K562 (cell line): ENCODE data around the gene CACNA1I. TPM values are rescaled to one million over a fixed set of nuclear protein-coding genes. Genes with fewer than 3 reads are reported as not detected.
A peak's percentile ranks its signal among the peaks of the same experiment; 100 is the strongest.

ENCODE experiments used
- CTBP1 ChIP-seq: fragments of 450-650 bp; IDR thresholded peaks from 2 replicates; pipeline ENCODE4 v1.6.1; 2016; ENCODE audit warnings: borderline replicate concordance
- E2F6 ChIP-seq, 2 experiments: IDR thresholded peaks; 2 replicates each; pipeline ENCODE4 v1.6.1; 2011; ENCODE audit warnings: borderline replicate concordance in 1 of 2, control low read depth in 1 of 2, low read depth in 1 of 2, low read length in 1 of 2, mild to moderate bottlenecking in 1 of 2, mixed read lengths in 1 of 2, moderate library complexity in 1 of 2; ENCODE audit not compliant: insufficient read depth in 1 of 2, insufficient read length in 1 of 2, poor library complexity in 1 of 2, severe bottlenecking in 1 of 2; ENCODE audit errors: extremely low read depth in 1 of 2
- GATAD2A ChIP-seq: fragments of 450-650 bp; IDR thresholded peaks from 2 replicates; pipeline ENCODE4 v1.6.1; 2017
- PCBP1 ChIP-seq: fragments of 200-400 bp; formaldehyde crosslinking; IDR thresholded peaks from 2 replicates; pipeline ENCODE4 v1.6.1; 2018; ENCODE audit warnings: mild to moderate bottlenecking, low read depth, low read length; ENCODE audit not compliant: poor library complexity, severe bottlenecking
- SIN3B ChIP-seq: fragments of 450-650 bp; IDR thresholded peaks from 2 replicates; pipeline ENCODE4 v1.6.1; 2017; ENCODE audit warnings: low read depth, mild to moderate bottlenecking, moderate library complexity
- SMARCA5 ChIP-seq: fragments of 450-650 bp; IDR thresholded peaks from 2 replicates; pipeline ENCODE4 v1.6.1; 2016
- SMC3 ChIP-seq: conservative IDR thresholded peaks from 2 replicates; pipeline ENCODE4 v1.6.1; 2011; ENCODE audit warnings: low read depth, low read length, improper control_type of control experiment; ENCODE audit not compliant: insufficient read depth
- TAF7 ChIP-seq: fragments of 450-650 bp; IDR thresholded peaks from 2 replicates; pipeline ENCODE4 v1.6.1; 2016; ENCODE audit warnings: missing genetic modification characterization, missing compliant biosample characterization
- ZBTB33 ChIP-seq: sonication (generic); formaldehyde crosslinking; IDR thresholded peaks from 2 replicates; pipeline ENCODE4 v1.8.1; 2023; ENCODE audit warnings: mild to moderate bottlenecking, missing genetic modification reagents
- ZBTB7A ChIP-seq: IDR thresholded peaks from 2 replicates; pipeline ENCODE4 v1.6.1; 2011; ENCODE audit warnings: low read depth, mild to moderate bottlenecking, low read length, moderate library complexity, borderline replicate concordance; ENCODE audit not compliant: control insufficient read depth
- polyA plus RNA-seq, 8 experiments: library from polyadenylated mRNA; depleted of rRNA in 4 of 8; stranded (reverse) in 5 of 8; unstranded in 3 of 8; fragments of >200 nt; fragmentation: Nextera tagmentation in 2 of 8; fragmentation: Illumina TruSeq in 1 of 8; extraction: Ambion mirVana in 2 of 8; extraction: Trizol in 1 of 8; gene quantifications; 2 replicates each; pipeline versions ENCODE4 v1.2.1 to v1.2.3, GENCODE V29; 2011 to 2014; ENCODE audit warnings: inconsistent platforms in 1 of 8, missing spikeins in 1 of 8
- total RNA-seq, 7 experiments: library from RNA; depleted of rRNA in 6 of 7; stranded (reverse); fragments of >200 nt in 6 of 7; fragmentation: Illumina TruSeq in 2 of 7; extraction: Trizol in 2 of 7; gene quantifications; 2 replicates each; pipeline versions ENCODE4 v1.2.1 to v1.2.3, GENCODE V29; 2011 to 2021; ENCODE audit warnings: low replicate concordance in 1 of 7

CACNA1I gene
- total and polyA plus RNA-seq, 9 of the 15 experiments (the other 6 are each of a cell fraction or from before 2014, with no cell fraction given) = 0.01 to 0.79 (median 0.32) TPM; not detected in 1

DNA sequence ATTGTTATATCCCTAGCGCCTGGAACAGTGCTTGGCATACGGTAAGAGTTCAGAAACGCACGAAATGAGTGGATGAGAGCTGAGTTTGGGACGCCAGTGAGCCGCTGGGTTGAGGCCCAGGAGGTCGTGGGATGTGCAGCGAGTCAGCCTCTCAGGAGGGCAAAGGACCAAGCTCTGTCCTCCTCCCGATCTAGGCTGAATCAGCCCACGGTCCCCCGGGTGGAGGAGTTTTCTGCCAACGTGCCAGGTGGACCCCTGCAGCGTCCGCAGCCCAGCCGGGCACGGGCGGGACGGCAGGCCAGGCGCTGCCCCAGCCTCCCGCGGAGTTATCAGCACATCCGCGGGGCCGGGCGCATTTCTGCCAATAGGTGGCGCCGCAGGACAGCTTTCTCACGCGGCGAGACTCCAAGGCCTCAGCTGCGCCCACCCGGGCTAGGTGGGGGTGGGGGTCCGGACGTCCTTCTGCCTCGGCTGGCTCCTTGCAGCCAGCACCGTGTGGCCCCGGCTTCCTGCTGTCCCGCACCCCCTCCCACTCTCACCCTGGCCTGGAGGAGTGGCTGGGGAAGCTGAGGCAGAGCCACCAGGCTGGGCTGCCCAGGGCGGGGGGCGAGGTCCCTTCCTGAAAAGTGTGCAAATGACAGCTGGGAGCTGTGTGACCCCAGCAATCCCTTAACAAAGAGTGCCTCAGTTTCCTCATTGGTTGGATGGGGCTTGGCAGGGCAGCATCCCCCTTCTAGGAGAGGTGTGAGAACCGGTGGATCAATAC lies 35.8 kb upstream of the CACNA1I start (continued):
- peak; percentile 60 for TF ChIP-seq ZBTB33 (CRISPR knock-in tag)
- TF ChIP-seq GATAD2A = peak; percentile 62; the same call in 1 of the 2 replicates
- peak; percentile 67 for TF ChIP-seq CTBP1
- peak; percentile 77; the same call in 1 of the 2 replicates for TF ChIP-seq SMC3
- TF ChIP-seq SMARCA5 = peak; percentile 45; the same call in 1 of the 2 replicates
- TF ChIP-seq ZBTB7A = peak; percentile 93
- no peak for TF ChIP-seq TAF7 (tag)
- TF ChIP-seq E2F6 (IDR thresholded peaks at IDR 0.05; ENCODE audit: borderline replicate concordance in 1 of 2, extremely low read depth in 1 of 2, insufficient read depth in 1 of 2, insufficient read length in 1 of 2, low read depth in 1 of 2, low read length in 1 of 2, poor library complexity in 1 of 2, severe bottlenecking in 1 of 2) = peak in 1 of 2 experiments; percentile 32
- 0 out of 2 replicates have a peak, but pooled peaks have one; percentile 19 for TF ChIP-seq SIN3B
- TF ChIP-seq PCBP1 = peak; percentile 59
